ENCODE data around the gene EIF4E3.

- TF ChIP-seq CBX8 (IDR thresholded peaks at IDR 0.05) (no peak), CTCF (IDR thresholded peaks at IDR 0.05) (no peak), HOXA7 (CRISPR knock-in tag; IDR thresholded peaks at IDR 0.05) (no peak), PHF8 (IDR thresholded peaks at IDR 0.05; ENCODE audit: borderline replicate concordance, low read depth) (no peak)
These were observed 48.3 kb downstream of the EIF4E3 start for GRCh38 chr3:71676931-71677330.

Measured in A549 (cell line).